GM18520 (cell line): ENCODE data around the gene OSBP.

Source experiments
- ATAC-seq: cut with Tn5 transposase; IDR thresholded peaks from one replicate; pipeline ENCODE4 v1.9.1; 2021; ENCODE audit not compliant: unreplicated experiment

OSBP gene

GRCh38 chr11:59607703-59608454 is 7.7 kb downstream of the OSBP start:
- ATAC-seq = no peak

- ATAC-seq = no peak
Observed at GRCh38 chr11:59602432-59602831, 13.1 kb downstream of the OSBP start.

GRCh38 chr11:59601788-59602187 is 13.8 kb downstream of the OSBP start:
- ATAC-seq = no peak

GRCh38 chr11:59600636-59601035 is 14.9 kb downstream of the OSBP start:
- no peak for ATAC-seq

GRCh38 chr11:59600234-59600633 is 15.3 kb downstream of the OSBP start:
- ATAC-seq = no peak

- ATAC-seq = no peak
Observed at GRCh38 chr11:59598961-59599360, 16.6 kb downstream of the OSBP start.

GRCh38 chr11:59584294-59584693 is 31.3 kb downstream of the OSBP start:
- ATAC-seq = no peak

GRCh38 chr11:59582006-59582405 is 33.6 kb downstream of the OSBP start:
- ATAC-seq = no peak

GRCh38 chr11:59578369-59578768 is 37.2 kb downstream of the OSBP start:
- no peak for ATAC-seq

GRCh38 chr11:59575505-59575904 is 40.1 kb downstream of the OSBP start:
- ATAC-seq = no peak

GRCh38 chr11:59574932-59575502 is 40.6 kb downstream of the OSBP start:
- no peak for ATAC-seq

GRCh38 chr11:59574467-59574866 is 41.1 kb downstream of the OSBP start:
- ATAC-seq = no peak

GRCh38 chr11:59573216-59573615 is 42.4 kb downstream of the OSBP start:
- no peak for ATAC-seq

GRCh38 chr11:59572091-59572490 is 43.5 kb downstream of the OSBP start:
- ATAC-seq = no peak

GRCh38 chr11:59562292-59562691 is 53.3 kb downstream of the OSBP start:
- ATAC-seq = no peak

GRCh38 chr11:59560702-59561473 is 54.7 kb downstream of the OSBP start:
- ATAC-seq = peak; percentile 22

GRCh38 chr11:59560290-59560701 is 55.3 kb downstream of the OSBP start:
- no peak for ATAC-seq

- ATAC-seq = no peak
Observed at GRCh38 chr11:59559886-59560285, 55.7 kb downstream of the OSBP start.

- no peak for ATAC-seq
Observed at GRCh38 chr11:59558270-59558643, 57.3 kb downstream of the OSBP start.

GRCh38 chr11:59556917-59557348 is 58.6 kb downstream of the OSBP start:
- ATAC-seq = peak; percentile 12

- no peak for ATAC-seq
Observed at GRCh38 chr11:59556115-59556916, 59.3 kb downstream of the OSBP start.
